Aorta (tissue), 5 donors: Measurements from ENCODE around the gene GPR137B. TPM values are rescaled to one million over a fixed set of nuclear protein-coding genes. Genes with fewer than 3 reads are reported as not detected.

Experiments used
- ATAC-seq: fragments of 200-7000 bp; cut with Tn5 transposase; one replicate; pipeline ENCODE4 v1.9.1; 2022; ENCODE audit warnings: moderate library complexity; ENCODE audit not compliant: low FRiP score
- DNase-seq, 2 donors: peaks; one replicate each; pipeline ENCODE4 v3.0.0-alpha.2; 2020
- H3K27ac ChIP-seq, 2 donors: one replicate each; pipeline ENCODE4 v1.5.1; 2013; ENCODE audit warnings: low read length in 2 of 2, mild to moderate bottlenecking in 2 of 2, moderate library complexity in 2 of 2, control low read depth in 1 of 2, inconsistent platforms in 1 of 2, low read depth in 1 of 2
- H3K27me3 ChIP-seq, 2 donors: one replicate each; pipeline ENCODE4 v1.6.1; 2013; ENCODE audit warnings: control low read depth in 1 of 2, low read length in 1 of 2, mild to moderate bottlenecking in 1 of 2, moderate library complexity in 1 of 2; ENCODE audit not compliant: insufficient read depth in 2 of 2, control insufficient read depth in 1 of 2
- H3K36me3 ChIP-seq, 2 donors: one replicate each; pipeline ENCODE4 v1.6.1; 2013; ENCODE audit warnings: control low read depth in 1 of 2, low read length in 1 of 2, mild to moderate bottlenecking in 1 of 2; ENCODE audit not compliant: insufficient read depth in 2 of 2, control insufficient read depth in 1 of 2
- H3K4me1 ChIP-seq, 2 donors: one replicate each; pipeline ENCODE4 v1.6.1; 2013; ENCODE audit warnings: low read length in 2 of 2, control low read depth in 1 of 2, mild to moderate bottlenecking in 1 of 2, moderate library complexity in 1 of 2; ENCODE audit not compliant: insufficient read depth in 2 of 2, control insufficient read depth in 1 of 2
- H3K4me3 ChIP-seq, 2 donors: one replicate each; pipeline ENCODE4 v1.5.1; 2013; ENCODE audit warnings: low read length in 2 of 2, control low read depth in 1 of 2, mild to moderate bottlenecking in 1 of 2
- H3K9me3 ChIP-seq: one replicate; pipeline ENCODE4 v1.6.1; 2013; ENCODE audit warnings: mild to moderate bottlenecking, low read length; ENCODE audit not compliant: control insufficient read depth
- WGBS, 2 donors: extraction: QIAGEN DNeasy Blood & Tissue Kit; methylation state at CpG; one replicate each; pipeline ENCODE4 v1.1.7; 2013; 5-methylcytosine and 5-hydroxymethylcytosine counted together
- intact Hi-C, 2 donors: fragments of 100-400 bp; cut with DNase I; formaldehyde crosslinking; loops; one replicate each; pipeline versions ENCODE4 v1.14.2 to v1.15.0; 2022
- polyA plus RNA-seq, 2 donors: library from polyadenylated mRNA; stranded (reverse); fragments of 200-250 nt; gene quantifications; one replicate each; pipeline ENCODE4 v1.2.3, GENCODE V29; 2013
- total RNA-seq, 2 donors: library from RNA; stranded (reverse); fragmentation: NEBNext Ultra II Directional; extraction: Animal tissue kit (Norgen Biotek cat#: 25700); gene quantifications; one replicate each; pipeline ENCODE4 v1.2.1, GENCODE V29; 2021
- donor health status: healthy with polysubstance abuse.
- donor health status: Bipolar disorder and iron deficiency.
- donor health status: DM: no; HTN: no; CAD: no.
- donor health status: DM: no; HTN: no; CAD: no.
- donor health status: DM: yes; HTN: yes; CAD: no.

GPR137B gene
- total and polyA plus RNA-seq, 4 donors: 15.4 to 21.3 (median 19.5) TPM

GRCh38 chr1:236257216-236257615 is 114.9 kb downstream of the GPR137B start:
- H3K27ac ChIP-seq: no peak overlapping the region
- H3K9me3 ChIP-seq: peaks cover 1% of the 10 kb centered on the region
- no peaks in the 10 kb centered on the region for H3K27me3 ChIP-seq
- H3K4me1 ChIP-seq: no peaks in the 10 kb centered on the region
- no peak for DNase-seq
- no peak for ATAC-seq
- peaks cover 0 to 4% of the 10 kb centered on the region in 2 donors for H3K36me3 ChIP-seq
- H3K4me3 ChIP-seq: no peak overlapping the region
- intact Hi-C loops: no loop called here

- Histone ChIP-seq H3K27me3 (no peaks in the 10 kb centered on the region), H3K4me3 (no peak overlapping the region), H3K9me3 (peaks cover 1% of the 10 kb centered on the region), H3K27ac (no peak overlapping the region), H3K4me1 (no peaks in the 10 kb centered on the region), H3K36me3 (peaks cover 0 to 4% of the 10 kb centered on the region in 2 donors)
- 87 to 92% methylated on average over 4 of the region's 4 CpGs for WGBS, 2 donors
- intact Hi-C loops: no loop called here
- no peak for ATAC-seq
- DNase-seq: no peak
Measured at GRCh38 chr1:236258114-236258622, 115.8 kb downstream of the GPR137B start.

Other genes starting within 250 kb of the GPR137B start
- gene NID1, start 77.4 kb upstream of the GPR137B start, total RNA-seq: 10 to 100 TPM; 63.3 to 69.5 TPM
- 10 to 100 TPM; 11.0 to 57.5 TPM for gene NID1, start 77.4 kb upstream of the GPR137B start, polyA plus RNA-seq
- 10 to 100 TPM in 1 of 2 donors, 1 to 10 TPM in 1; 9.6 to 12.9 TPM for gene ERO1B, start 139.4 kb downstream of the GPR137B start, total RNA-seq
- gene ERO1B, start 139.4 kb downstream of the GPR137B start, polyA plus RNA-seq: 1 to 10 TPM; 1.9 to 8.9 TPM